Measurements from ENCODE around the gene PEX13.
"Not testable (repeated sequence)": the region's sequence is repeated elsewhere in the genome, so short reads cannot be mapped to it uniquely, and the experiment has no call there.

The PEX13 gene

DNA sequence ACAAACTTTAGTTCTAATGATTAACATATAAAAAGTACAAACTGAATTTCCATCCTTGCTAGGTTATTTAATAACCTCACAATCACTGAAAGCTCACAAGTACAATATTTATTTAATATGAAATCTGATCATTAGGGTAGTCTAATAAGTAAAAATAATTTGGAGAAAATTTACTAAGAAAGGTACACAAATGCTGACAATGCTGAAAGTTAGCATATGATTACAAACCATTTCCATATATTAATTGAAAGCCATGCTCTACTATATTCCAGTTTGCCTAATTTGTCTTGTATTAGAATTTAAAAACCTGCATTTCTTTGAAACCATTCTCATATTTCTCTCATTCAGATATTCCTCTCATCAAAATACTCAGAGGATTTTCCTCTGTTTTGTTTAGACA is 8.2 kb upstream of the PEX13 start:
- TF ChIP-seq EZH2phosphoT487 (IDR thresholded peaks at IDR 0.05; ENCODE audit: borderline replicate concordance), result no peak
- TF ChIP-seq, protein P1, sequence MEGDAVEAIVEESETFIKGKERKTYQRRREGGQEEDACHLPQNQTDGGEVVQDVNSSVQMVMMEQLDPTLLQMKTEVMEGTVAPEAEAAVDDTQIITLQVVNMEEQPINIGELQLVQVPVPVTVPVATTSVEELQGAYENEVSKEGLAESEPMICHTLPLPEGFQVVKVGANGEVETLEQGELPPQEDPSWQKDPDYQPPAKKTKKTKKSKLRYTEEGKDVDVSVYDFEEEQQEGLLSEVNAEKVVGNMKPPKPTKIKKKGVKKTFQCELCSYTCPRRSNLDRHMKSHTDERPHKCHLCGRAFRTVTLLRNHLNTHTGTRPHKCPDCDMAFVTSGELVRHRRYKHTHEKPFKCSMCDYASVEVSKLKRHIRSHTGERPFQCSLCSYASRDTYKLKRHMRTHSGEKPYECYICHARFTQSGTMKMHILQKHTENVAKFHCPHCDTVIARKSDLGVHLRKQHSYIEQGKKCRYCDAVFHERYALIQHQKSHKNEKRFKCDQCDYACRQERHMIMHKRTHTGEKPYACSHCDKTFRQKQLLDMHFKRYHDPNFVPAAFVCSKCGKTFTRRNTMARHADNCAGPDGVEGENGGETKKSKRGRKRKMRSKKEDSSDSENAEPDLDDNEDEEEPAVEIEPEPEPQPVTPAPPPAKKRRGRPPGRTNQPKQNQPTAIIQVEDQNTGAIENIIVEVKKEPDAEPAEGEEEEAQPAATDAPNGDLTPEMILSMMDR (conservative IDR thresholded peaks at IDR 0.05; ENCODE audit: low read length), result no peak
- H3F3A ChIP-seq (ENCODE audit: low read depth), result no peaks in the 10 kb centered on the region
- H3K4me1 ChIP-seq (ENCODE audit: insufficient read depth, low read length, poor library complexity, severe bottlenecking), result no peaks in the 10 kb centered on the region
- no peaks in the 10 kb centered on the region for H3K79me2 ChIP-seq (ENCODE audit: insufficient read depth, low read length)
- no peaks in the 10 kb centered on the region for H3K9me2 ChIP-seq (replicated peaks; ENCODE audit: low read depth, low read length)
- no peak overlapping the region for H2AFZ ChIP-seq (ENCODE audit: low read length)
- H3K36me3 ChIP-seq (ENCODE audit: insufficient read depth, low read length), result no peaks in the 10 kb centered on the region
- H3K9me3 ChIP-seq (ENCODE audit: insufficient read depth, low read depth, low read length), result no peaks in the 10 kb centered on the region
- no peak overlapping the region for H3K4me3 ChIP-seq (ENCODE audit: low read length, poor library complexity, severe bottlenecking)
- no peaks in the 10 kb centered on the region for H3K27me3 ChIP-seq (ENCODE audit: insufficient read depth, low read length, poor library complexity, severe bottlenecking)
- H4K20me1 ChIP-seq (ENCODE audit: insufficient read depth, low read length, poor library complexity, severe bottlenecking), result no peaks in the 10 kb centered on the region
- no peak overlapping the region for H3K9ac ChIP-seq (ENCODE audit: low read depth, low read length, poor library complexity, severe bottlenecking)
- H3K4me2 ChIP-seq (ENCODE audit: low read depth, low read length, poor library complexity, severe bottlenecking), result no peak overlapping the region

DNA sequence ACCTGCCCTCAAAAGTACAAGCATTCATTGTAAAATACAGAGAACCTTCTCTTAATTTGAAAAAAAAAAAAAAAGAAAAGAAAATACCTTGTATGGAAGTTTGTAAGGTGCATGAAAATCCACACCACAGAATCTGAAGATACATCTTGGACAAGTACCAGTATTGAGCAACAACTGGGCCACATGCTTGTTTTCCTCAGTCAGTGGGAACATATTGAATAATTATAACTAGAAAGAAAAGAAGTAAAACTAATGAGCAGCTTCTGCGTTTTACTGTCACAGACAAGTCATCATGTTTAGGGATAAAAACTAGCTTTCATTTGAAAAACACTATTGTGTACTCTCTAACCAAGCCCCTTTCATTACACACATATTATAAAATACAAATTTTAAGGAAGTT is 5.8 kb upstream of the PEX13 start:
- H3K4me3 ChIP-seq (ENCODE audit: low read length, poor library complexity, severe bottlenecking), result no peak overlapping the region
- H3F3A ChIP-seq (ENCODE audit: low read depth), result no peaks in the 10 kb centered on the region
- peaks cover 8% of the 10 kb centered on the region for H3K79me2 ChIP-seq (ENCODE audit: insufficient read depth, low read length)
- no peak overlapping the region for H3K9ac ChIP-seq (ENCODE audit: low read depth, low read length, poor library complexity, severe bottlenecking)
- no peak overlapping the region for H2AFZ ChIP-seq (ENCODE audit: low read length)
- H3K4me1 ChIP-seq (ENCODE audit: insufficient read depth, low read length, poor library complexity, severe bottlenecking), result peaks cover 9% of the 10 kb centered on the region
- no peaks in the 10 kb centered on the region for H3K9me2 ChIP-seq (replicated peaks; ENCODE audit: low read depth, low read length)
- TF ChIP-seq, protein P1 (conservative IDR thresholded peaks at IDR 0.05; ENCODE audit: low read length), result no peak
- TF ChIP-seq EZH2phosphoT487 (IDR thresholded peaks at IDR 0.05; ENCODE audit: borderline replicate concordance), result no peak
- no peaks in the 10 kb centered on the region for H3K9me3 ChIP-seq (ENCODE audit: insufficient read depth, low read depth, low read length)
- no peaks in the 10 kb centered on the region for H3K36me3 ChIP-seq (ENCODE audit: insufficient read depth, low read length)
- H3K27me3 ChIP-seq (ENCODE audit: insufficient read depth, low read length, poor library complexity, severe bottlenecking), result no peaks in the 10 kb centered on the region
- no peak overlapping the region for H3K4me2 ChIP-seq (ENCODE audit: low read depth, low read length, poor library complexity, severe bottlenecking)
- no peaks in the 10 kb centered on the region for H4K20me1 ChIP-seq (ENCODE audit: insufficient read depth, low read length, poor library complexity, severe bottlenecking)

DNA sequence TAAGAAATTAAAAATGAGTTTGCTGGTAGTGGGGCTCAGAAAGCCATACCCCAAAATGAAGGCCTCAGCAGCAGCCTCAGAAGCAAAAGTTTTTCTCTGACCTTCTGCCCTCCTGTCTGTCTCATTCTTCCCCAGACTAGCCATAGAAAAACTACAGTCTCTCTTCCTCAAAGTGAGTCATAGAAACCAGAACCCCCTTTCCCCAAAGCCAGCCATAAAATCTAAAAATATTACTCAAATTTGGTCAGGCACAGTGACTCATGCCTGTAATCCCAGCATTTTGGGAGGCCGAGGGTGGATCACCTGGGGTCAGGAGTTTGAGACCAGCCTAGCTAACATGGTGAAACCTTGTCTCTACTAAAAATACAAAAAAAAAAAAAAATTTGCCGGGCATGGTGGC is 5.2 kb upstream of the PEX13 start:
- H3K4me2 ChIP-seq (ENCODE audit: low read depth, low read length, poor library complexity, severe bottlenecking); H3K9me3 ChIP-seq (ENCODE audit: insufficient read depth, low read depth, low read length); H3F3A ChIP-seq (ENCODE audit: low read depth); H3K36me3 ChIP-seq (ENCODE audit: insufficient read depth, low read length); H4K20me1 ChIP-seq (ENCODE audit: insufficient read depth, low read length, poor library complexity, severe bottlenecking); H3K27me3 ChIP-seq (ENCODE audit: insufficient read depth, low read length, poor library complexity, severe bottlenecking); H2AFZ ChIP-seq (ENCODE audit: low read length); H3K4me3 ChIP-seq (ENCODE audit: low read length, poor library complexity, severe bottlenecking); H3K4me1 ChIP-seq (ENCODE audit: insufficient read depth, low read length, poor library complexity, severe bottlenecking); H3K9ac ChIP-seq (ENCODE audit: low read depth, low read length, poor library complexity, severe bottlenecking); H3K9me2 ChIP-seq (replicated peaks; ENCODE audit: low read depth, low read length): not testable (repeated sequence)
- H3K79me2 ChIP-seq (ENCODE audit: insufficient read depth, low read length), result peaks cover 11% of the 10 kb centered on the region

DNA sequence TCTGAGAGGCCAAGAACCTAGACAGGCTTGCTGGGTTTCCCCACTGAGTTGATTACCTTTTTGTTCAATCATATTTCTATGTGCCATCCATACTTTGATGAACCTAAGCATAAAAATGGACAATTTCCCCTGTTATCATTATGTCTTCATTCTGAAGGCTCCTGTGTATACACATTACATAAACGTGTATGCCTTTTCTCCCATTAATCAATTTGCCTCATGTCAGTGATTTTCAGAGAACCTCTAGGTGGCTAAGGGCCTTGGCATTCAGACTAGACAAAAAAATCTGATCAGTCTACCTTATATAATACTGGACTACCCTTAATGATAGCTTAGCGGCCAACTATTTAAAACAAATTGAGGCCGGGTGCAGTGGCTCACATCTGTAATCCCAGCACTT is 4.1 kb upstream of the PEX13 start:
- Histone ChIP-seq H4K20me1 (ENCODE audit: insufficient read depth, low read length, poor library complexity, severe bottlenecking) (peaks cover 3% of the 10 kb centered on the region), H3K27me3 (ENCODE audit: insufficient read depth, low read length, poor library complexity, severe bottlenecking) (no peaks in the 10 kb centered on the region), H3K9me3 (ENCODE audit: insufficient read depth, low read depth, low read length) (no peaks in the 10 kb centered on the region), H3K4me3 (ENCODE audit: low read length, poor library complexity, severe bottlenecking) (no peak overlapping the region), H3K36me3 (ENCODE audit: insufficient read depth, low read length) (no peaks in the 10 kb centered on the region), H3K9me2 (replicated peaks; ENCODE audit: low read depth, low read length) (no peaks in the 10 kb centered on the region), H3F3A (ENCODE audit: low read depth) (no peaks in the 10 kb centered on the region), H3K4me2 (ENCODE audit: low read depth, low read length, poor library complexity, severe bottlenecking) (no peak overlapping the region), H2AFZ (ENCODE audit: low read length) (no peak overlapping the region), H3K79me2 (ENCODE audit: insufficient read depth, low read length) (peaks cover 20% of the 10 kb centered on the region), H3K9ac (ENCODE audit: low read depth, low read length, poor library complexity, severe bottlenecking) (no peak overlapping the region), H3K4me1 (ENCODE audit: insufficient read depth, low read length, poor library complexity, severe bottlenecking) (peaks cover 12% of the 10 kb centered on the region)
- TF ChIP-seq EZH2phosphoT487 (IDR thresholded peaks at IDR 0.05; ENCODE audit: borderline replicate concordance), result no peak
- TF ChIP-seq, protein P1 (conservative IDR thresholded peaks at IDR 0.05; ENCODE audit: low read length), result no peak
